GM18867 (cell line): ENCODE data around the gene SBF1.
"Not testable (repeated sequence)": the region's sequence is repeated elsewhere in the genome, so short reads cannot be mapped to it uniquely, and the experiment has no call there.

Experiments used
- ATAC-seq: cut with Tn5 transposase; IDR thresholded peaks from one replicate; pipeline ENCODE4 v1.9.1; 2021; ENCODE audit warnings: mild to moderate bottlenecking, moderate library complexity; ENCODE audit not compliant: unreplicated experiment

SBF1 gene

GRCh38 chr22:50474710-50475651 lies at the start of gene SBF1:
Gene SBF1, minus strand, starts transcription at chr22:50475035. Its CDS starts 195 bp downstream, at chr22:50474840.
- peak; percentile 60 for ATAC-seq

- no peak for ATAC-seq
Observed at GRCh38 chr22:50523806-50524675, 49.2 kb upstream of the SBF1 start.

- no peak for ATAC-seq
Observed at GRCh38 chr22:50523458-50523805, 48.6 kb upstream of the SBF1 start.

DNA sequence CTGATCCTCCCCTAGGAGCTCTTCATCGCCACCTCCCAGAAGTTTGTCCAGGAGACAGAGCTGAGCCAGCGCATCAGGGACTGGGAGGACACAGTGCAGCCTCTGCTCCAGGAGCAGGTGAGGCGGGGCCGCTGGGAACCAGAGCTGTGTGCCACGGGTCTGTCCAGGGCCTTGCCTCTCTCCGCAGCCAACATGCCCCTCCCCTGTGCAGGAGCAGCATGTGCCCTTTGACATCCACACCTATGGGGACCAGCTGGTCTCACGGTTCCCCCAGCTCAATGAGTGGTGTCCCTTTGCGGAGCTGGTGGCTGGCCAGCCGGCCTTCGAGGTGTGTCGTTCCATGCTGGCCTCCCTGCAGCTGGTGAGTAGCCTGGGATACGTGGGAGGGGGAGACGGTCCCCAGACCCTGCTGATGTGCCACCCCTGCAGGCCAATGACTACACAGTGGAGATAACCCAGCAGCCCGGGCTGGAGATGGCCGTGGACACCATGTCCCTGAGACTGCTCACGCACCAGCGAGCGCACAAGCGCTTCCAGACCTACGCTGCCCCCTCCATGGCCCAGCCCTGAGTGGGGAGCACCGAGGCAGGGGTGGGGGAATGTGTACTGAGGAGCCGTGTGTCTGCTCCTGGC lies 48.1 kb upstream of the SBF1 start:
- ATAC-seq: no peak

GRCh38 chr22:50522208-50522805 lies 47.5 kb upstream of the SBF1 start:
- ATAC-seq: no peak

- ATAC-seq: no peak
Observed at GRCh38 chr22:50521710-50522109, 46.9 kb upstream of the SBF1 start.

DNA sequence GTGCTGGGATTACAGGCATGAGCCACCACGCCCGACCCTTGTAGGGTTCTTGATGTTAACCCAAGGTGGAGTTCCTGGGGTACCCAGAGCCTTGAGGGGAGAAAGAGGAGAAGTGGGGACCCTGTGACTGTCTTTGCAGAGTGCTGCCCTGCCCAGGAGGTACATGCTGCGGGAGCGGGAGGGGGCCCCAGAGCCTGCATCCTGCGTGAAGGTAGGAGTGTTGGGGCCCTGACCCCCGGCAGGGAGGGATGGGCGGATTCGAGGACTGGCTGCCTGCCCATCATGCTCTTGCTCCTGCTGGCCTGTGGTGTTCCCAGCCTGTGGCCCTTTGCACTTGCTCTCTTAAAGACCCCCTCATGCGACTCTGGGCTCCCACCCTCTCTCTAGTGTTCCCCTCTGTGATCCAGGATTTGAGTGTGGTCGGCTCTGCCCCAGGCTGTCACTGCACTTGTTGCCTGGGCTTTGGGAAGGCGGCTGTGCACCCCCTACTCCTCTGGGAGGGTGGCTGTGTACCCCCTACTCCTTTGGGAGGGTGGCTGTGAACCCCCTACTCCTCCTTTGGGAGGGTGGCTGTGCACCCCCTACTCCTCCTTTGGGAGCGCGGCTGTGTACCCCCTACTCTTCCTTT lies 46.1 kb upstream of the SBF1 start:
- no peak for ATAC-seq

DNA sequence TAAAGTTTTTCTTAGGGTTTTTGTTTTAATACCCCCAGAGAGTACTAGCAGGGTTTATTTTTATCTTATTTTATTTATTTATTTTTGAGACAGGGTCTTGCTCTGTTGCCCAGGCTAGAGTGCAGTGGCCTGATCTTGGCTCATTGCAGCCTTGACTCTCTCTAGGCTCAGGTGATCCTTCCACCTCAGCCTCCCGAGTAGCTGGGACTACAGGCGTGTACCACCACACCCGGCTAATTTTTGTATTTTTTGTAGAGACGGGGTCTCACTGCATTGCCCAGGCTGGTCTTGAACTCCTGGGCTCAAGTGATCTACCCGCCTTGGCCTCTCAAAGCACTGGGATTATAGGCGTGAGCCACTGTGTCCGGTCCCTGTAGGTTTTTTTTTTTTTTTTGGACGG lies 45.3 kb upstream of the SBF1 start:
- ATAC-seq: not testable (repeated sequence)

DNA sequence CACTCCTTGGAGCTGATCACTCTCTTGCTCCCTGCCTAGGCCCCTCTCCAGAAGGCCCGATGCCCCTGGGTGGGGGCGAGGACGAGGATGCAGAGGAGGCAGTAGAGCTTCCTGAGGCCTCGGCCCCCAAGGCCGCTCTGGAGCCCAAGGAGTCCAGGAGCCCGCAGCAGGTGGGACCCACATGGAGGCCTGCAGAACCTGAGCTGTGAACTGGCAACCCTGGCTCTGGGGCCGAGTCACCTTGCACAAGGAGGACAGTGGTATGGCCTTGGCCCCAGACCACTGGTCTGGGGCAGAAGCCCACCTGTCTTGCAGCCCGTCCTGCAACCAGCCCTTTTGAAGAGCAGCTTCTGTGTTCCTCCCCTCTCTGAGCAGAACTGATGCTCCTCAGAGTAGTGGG lies 44.3 kb upstream of the SBF1 start:
- no peak for ATAC-seq

DNA sequence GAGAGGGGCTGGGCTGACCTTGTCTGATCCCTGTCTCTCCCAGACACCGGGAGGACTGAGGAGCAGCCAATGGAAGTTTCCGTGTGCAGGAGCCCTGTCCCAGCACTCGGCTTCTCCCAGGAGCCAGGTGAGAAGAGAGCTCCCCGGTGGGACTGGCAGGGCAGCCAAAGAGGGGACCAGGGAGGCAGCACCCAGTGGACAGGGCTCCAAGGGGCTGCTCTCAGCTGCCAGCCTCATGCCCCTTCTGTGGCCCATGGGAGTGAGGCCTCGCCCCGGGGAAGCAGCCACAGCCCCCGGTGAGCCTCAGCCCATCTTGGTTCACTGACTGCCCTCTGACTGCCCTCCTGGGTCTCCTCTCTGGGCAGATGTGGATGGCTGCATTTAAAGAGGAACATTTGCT lies 43.8 kb upstream of the SBF1 start:
- no peak for ATAC-seq

DNA sequence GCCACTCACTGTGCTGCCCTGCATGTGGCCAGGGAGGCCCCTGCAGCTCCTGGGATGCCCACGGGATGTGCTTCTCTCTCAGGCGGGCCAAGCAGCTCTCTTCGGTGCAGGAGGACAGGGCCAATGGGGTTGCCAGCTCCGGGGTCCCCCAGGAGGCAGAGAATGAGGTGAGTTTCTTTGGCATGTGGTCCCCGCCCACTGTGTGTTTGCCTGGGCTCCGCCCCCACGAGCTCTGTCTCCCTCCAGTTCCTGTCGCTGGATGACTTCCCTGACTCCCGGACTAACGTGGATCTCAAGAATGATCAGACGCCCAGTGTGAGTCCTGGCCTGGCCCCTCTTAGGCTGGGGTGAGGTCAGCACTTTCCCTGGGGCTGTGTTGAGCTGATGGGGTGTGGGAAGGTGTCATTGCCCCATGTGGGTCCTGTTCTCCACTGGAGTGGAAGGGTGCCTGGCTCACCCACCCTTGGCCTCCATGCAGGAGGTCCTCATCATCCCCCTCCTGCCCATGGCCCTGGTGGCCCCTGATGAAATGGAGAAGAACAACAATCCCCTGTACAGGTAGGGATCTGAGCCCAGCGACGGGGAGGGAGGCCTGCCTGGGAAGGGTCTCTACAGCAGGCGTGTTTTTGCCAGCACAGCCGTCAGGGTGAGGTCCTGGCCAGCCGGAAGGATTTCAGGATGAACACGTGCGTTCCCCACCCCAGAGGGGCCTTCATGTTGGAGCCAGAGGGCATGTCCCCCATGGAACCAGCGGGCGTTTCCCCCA lies 42.8 kb upstream of the SBF1 start:
- ATAC-seq: no peak

DNA sequence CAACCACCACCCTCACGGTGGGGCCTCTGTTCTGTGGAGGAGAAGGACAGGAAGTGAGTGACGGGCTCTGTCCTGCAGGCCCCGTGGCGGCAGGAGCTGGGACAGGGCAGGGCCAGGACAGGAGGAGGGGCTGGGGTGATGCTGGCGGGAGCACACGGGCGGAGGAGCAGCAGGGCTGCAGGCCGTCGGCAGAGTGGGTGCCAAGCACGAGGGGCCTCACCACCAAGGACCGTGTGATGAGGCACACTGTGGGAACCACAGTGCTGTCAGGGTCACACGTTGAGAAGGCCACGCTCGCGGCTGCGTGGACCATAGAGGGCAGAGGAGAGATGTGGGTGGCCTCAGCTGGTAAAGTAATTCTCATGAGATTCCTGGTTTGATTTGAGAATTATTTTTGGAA lies 42.1 kb upstream of the SBF1 start:
- no peak for ATAC-seq

- ATAC-seq: no peak
Observed at GRCh38 chr22:50516068-50516467, 41.2 kb upstream of the SBF1 start.

GRCh38 chr22:50513175-50513574 lies 38.3 kb upstream of the SBF1 start:
- ATAC-seq: no peak

- ATAC-seq: no peak
Observed at GRCh38 chr22:50508897-50509296, 34.1 kb upstream of the SBF1 start.

DNA sequence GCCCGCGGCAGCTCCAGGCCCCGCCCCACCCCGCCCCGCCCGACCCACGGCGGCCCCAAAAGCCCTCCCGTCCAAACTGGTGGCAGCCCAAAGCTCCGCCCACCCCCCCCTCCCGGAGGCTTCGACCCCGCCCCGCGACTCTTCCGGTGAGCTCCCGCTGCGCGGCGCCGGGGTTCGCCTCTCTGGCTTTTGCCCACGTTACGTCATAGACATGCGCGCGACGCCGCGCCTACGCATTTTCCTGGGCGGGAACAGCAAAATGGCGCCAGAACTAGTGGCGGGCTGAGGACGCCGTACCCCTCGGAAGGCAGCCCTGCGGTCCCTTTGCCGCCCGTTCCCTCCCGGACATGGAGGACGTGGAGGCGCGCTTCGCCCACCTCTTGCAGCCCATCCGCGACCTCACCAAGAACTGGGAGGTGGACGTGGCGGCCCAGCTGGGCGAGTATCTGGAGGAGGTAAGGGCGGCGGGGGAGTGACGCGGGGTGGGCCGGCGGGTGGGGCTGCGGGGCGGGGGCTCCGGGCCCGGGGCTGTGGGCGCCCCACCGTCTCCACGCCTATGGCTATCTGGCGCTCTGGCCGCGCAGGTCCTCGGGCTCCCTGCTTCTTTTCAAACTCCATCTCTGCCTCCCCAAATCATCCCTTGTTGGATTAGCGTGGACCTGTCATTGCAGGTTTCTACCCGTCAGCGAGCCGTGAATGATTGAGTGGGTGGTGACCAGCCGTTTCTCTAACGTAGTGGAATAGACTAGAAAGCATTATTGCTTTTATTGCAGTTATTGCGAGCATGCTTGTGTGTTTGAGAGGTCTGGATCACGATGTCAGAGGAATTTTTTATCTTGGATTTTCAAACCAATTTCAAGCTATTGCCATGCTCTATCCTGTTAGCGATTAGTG lies 33.4 kb upstream of the SBF1 start, which contains the start of gene NCAPH2:
Gene NCAPH2, plus strand, starts transcription at position 234 of the 894 bp plus-strand sequence. Its CDS starts 114 bp downstream, at position 348.
- ATAC-seq: peak; percentile 61

DNA sequence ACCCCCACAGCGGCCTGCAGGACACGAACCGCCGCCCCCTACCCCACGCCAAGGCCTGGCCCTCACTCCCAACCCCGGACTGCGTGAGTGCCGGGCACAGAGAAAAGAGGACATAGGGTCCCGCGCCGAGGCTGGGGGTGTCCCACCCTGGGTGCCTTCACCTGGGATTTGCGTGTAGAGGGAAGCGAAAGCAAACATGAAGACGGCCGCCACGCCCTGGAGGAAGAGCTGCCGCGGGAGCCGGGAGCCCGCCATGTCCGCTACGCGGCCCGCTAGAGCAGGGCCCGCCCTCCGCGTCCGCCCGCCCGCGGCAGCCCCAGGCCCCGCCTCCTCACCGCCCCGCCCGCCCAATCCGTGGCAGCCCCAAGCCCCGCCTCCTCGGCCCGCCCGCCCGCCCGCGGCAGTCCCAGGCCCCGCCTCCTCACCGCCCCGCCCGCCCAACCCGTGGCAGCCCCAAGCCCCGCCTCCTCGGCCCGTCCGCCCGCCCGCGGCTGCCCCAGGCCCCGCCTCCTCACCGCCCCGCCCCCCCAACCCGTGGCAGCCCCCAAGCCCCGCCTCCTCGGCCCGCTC lies 32.7 kb upstream of the SBF1 start, which contains the start of gene LMF2:
Gene LMF2, minus strand, starts transcription at position 282 of the 570 bp plus-strand sequence. Its CDS starts 27 bp downstream, at position 255.
- peak; percentile 60 for ATAC-seq
